Fibroblast of villous mesenchyme (primary cell): Measurements from ENCODE around the gene CCNC. TPM values are rescaled to one million over a fixed set of nuclear protein-coding genes. Genes with fewer than 3 reads are reported as not detected.

Experiments
- DNase-seq: peaks from one replicate; pipeline ENCODE4 v3.0.0-alpha.2; 2010; ENCODE audit warnings: low read depth
- H3K4me3 ChIP-seq: 2 replicates; pipeline ENCODE4 v1.5.1; 2011; ENCODE audit warnings: low read depth, mild to moderate bottlenecking, low read length
- CTCF ChIP-seq: IDR thresholded peaks from 2 replicates; pipeline ENCODE4 v1.5.1; 2012; ENCODE audit warnings: low read depth, mild to moderate bottlenecking, low read length; ENCODE audit not compliant: insufficient read depth
- small RNA-seq: library from RNA; depleted of rRNA; stranded (forward); fragments of <200 nt; gene quantifications from one replicate; pipeline ENCODE3, GENCODE V24; 2012
- total RNA-seq: library from RNA; depleted of rRNA; stranded (reverse); fragments of >200 nt; gene quantifications from 2 replicates; pipeline ENCODE4 v1.2.3, GENCODE V29; 2012

Gene CCNC
- total RNA-seq, 1 donor, result 93.7 TPM

- TF ChIP-seq CTCF, result no peak
- no peak overlapping the region for H3K4me3 ChIP-seq
- peak; percentile 51 for DNase-seq
Observed at GRCh38 chr6:99495466-99495865, 73.0 kb downstream of the CCNC start.

Small RNA genes within 50 kb of the gene (small RNA-seq; reads per million reads assigned to genes)
- gene RF00019, result not detected

Other genes with a start within 250 kb of the CCNC start
- gene FAXC, start 219.0 kb downstream of the CCNC start, total RNA-seq, result 0.32 and 2.2 TPM in 2 replicates
- 6.1 and 9.1 TPM in 2 replicates for gene COQ3, start 174.5 kb downstream of the CCNC start, total RNA-seq
- gene PNISR, start 143.4 kb downstream of the CCNC start, total RNA-seq, result 44.8 and 82.0 TPM in 2 replicates
- 27.1 and 29.4 TPM in 2 replicates for gene USP45, start 53.2 kb downstream of the CCNC start, total RNA-seq
- gene PRDM13, start 38.2 kb upstream of the CCNC start, total RNA-seq, result not detected in 2 replicates